ENCODE measurements around the gene SLC14A1. TPM values are rescaled to one million over a fixed set of nuclear protein-coding genes. Genes with fewer than 3 reads are reported as not detected.

The SLC14A1 gene
- total RNA-seq, 4 donors from 2014 or later, result 0.19 to 9.8 (median 0.85) TPM; not detected in 1

DNA sequence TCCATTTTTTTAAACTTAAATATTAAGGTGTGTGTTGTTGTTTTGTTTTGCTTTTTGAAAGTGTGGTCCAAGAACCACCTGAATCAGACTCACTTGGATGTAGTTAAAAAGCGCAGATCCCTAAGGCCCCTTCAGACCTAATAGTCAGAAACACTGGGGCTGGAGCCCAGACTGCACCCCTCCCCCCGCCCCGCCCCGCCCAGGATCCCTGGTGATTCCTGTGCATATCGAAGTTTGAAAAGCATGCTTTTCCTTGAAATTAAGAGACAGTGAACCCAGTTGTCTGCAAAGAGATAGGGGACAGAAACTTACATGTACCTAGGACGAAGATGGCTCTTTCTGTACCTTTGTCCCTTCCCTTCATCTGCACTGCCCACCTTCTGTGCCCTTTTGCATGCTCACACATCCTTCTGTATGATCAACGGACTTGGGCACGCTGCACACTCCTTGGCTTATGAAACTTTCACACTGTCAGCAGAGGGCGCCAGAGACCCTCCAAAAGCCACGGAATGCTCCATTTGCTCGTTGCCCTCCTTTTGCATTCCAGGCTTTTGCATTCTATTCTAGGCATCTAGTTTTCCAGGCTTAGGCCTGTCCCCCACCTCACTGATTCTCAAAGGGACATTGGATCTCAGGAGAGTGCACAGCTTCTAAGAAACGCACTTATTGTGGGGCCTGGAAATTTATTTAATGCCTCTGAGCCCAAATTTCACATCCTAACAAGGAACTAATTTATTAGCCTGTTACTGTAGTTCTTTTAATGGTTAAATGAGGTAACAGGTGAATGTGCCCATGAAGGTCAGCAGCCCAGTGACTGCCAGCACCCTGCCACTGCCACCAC is 32.8 kb upstream of the SLC14A1 start:
- no peak for TF ChIP-seq CTCF (IDR thresholded peaks at IDR 0.05; ENCODE audit: low read depth)

DNA sequence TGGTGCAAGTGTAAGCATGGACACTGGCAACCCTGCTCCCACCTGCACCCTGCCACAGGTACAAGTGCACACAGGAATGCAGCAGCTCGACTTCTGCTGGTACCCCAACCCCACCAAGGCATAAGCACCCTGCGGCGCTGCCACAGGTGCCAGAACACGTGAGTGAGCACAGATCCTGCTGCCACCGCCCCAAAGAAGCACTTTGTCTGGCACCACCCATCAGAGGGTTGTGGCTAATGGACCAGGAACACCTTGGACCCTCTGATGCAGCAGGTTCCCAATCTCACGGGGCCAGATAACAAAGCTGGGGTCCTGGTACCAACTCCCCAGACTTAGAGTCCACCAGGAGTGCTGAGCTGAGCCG is 32.2 kb upstream of the SLC14A1 start:
- TF ChIP-seq CTCF (IDR thresholded peaks at IDR 0.05; ENCODE audit: low read depth), result no peak

GRCh38 chr18:45702708-45703265 is 21.2 kb upstream of the SLC14A1 start:
- TF ChIP-seq CTCF (IDR thresholded peaks at IDR 0.05; ENCODE audit: low read depth), result no peak

DNA sequence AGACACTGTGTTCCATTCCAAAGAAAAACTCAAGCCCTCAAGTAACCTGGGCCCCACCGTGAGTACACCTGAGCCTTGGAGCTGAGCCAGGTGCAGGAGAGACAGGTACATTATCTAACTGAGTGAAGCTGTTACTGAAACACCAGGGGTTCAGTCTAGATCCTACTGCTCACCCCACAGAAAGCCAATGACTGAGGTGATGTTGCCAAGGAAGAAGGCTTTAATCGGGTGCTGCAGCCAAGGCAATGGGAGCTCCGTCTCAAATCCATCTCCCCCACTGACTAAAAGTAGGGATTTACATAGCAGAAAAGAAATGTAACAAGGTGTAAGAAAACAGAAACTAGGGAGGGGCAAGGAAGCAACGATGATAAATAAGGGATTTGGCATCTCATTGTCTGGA is 15.2 kb upstream of the SLC14A1 start:
- TF ChIP-seq CTCF (IDR thresholded peaks at IDR 0.05; ENCODE audit: low read depth), result no peak

- no peak for TF ChIP-seq CTCF (IDR thresholded peaks at IDR 0.05; ENCODE audit: low read depth)
Measured at GRCh38 chr18:45712061-45712460, 11.9 kb upstream of the SLC14A1 start.

DNA sequence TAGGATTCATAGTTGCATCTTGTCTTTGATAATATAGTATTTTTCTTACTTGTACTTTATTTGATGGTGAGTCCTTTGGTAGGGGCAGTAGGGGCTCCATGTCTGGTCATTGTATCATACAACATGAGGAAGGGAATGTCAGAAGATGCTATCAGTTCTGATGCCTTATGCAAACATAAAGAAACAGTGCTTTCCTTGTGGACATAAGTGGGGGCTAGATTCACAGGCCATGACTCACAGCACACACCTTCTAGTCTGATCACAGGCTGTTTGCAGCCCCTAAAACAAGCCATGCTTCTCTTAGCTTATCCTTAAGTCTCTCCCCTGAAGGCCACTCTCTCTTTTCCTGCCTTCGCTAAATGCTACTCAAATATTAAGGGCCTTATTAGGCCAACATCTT is 10.7 kb upstream of the SLC14A1 start:
- no peak for TF ChIP-seq CTCF (IDR thresholded peaks at IDR 0.05; ENCODE audit: low read depth)

DNA sequence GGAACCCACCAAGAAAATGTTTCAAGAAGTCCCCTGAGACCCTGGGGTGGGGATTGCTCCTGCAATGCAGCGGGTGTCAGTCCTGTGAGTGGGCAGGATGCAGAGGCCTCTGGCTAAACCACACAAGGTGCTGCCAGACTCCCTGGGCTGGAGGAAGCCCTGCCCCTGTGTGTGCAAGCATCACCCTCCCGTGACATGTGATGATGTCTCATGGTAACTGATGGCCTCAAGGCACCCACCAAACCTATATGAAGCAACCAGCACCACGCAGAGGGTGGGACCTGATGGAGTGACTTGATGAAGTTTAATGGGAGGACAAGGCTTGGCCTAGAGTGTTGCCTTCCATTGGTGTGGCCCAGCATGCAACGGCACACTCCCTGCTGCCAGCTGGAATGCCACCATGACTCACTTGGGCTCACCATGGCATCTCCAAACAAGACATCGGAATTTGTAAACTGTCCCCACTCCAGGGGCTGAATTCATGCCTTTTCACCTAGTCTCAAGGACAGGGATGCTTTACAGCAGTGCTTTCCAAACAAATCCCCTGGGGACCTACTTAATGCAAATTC is 8.7 kb upstream of the SLC14A1 start:
- TF ChIP-seq CTCF (IDR thresholded peaks at IDR 0.05; ENCODE audit: low read depth), result no peak

Data from subcutaneous adipose tissue (tissue), 4 donors.